Measurements from ENCODE around the gene UNC5A. TPM values are rescaled to one million over a fixed set of nuclear protein-coding genes. Genes with fewer than 3 reads are reported as not detected.

Gene UNC5A
- total RNA-seq, 1 experiment from 2014 or later = 3.1 TPM

DNA sequence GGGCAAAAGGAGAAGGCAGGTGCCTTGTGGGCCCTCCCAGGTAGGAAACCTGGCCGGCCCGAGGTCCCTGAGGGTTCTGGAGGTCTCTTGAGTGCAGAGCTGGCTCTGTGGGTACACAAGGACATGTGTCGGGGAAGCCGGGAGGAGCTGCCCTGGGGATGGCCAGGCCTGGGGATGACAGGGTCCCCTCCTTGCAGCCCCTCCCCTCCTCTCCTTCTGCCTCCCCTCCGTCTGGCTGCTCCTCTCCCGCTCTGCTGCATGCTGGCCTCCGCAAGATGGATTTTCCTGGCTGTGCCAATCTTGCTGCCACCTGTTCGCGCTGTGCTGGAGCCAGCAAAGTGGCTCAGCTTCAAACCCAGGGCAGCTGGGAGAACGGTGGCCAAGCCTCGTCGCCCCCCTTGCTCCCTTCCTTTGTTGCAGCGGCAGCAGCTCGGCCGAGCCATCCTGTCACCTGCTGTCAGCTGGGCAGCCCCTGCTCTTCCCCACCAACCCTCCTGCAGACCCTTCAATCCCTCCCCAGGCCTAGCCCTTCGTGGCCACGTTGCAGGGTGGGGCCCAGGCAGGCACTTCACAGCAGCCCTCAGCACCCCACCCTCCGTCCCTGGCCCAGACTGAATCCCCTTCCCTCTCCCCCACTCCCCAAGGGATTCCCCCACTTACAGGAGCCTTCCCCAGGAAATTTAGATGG, 17.6 kb upstream of the UNC5A start:
- H3K9me2 ChIP-seq (ENCODE audit: insufficient read depth) = no peaks in the 10 kb centered on the region
- no peaks in the 10 kb centered on the region for H3K9me3 ChIP-seq (ENCODE audit: insufficient read depth, low read depth)
- intact Hi-C loops (cut with micrococcal nuclease; ENCODE audit: unreplicated experiment) = no loop called here
- H3K4me2 ChIP-seq = no peak overlapping the region
- no peaks in the 10 kb centered on the region for H4K20me1 ChIP-seq (ENCODE audit: insufficient read depth)
- POLR2A ChIA-PET (ENCODE audit: unreplicated experiment) = no interaction called here
- H3K27ac ChIP-seq = no peak overlapping the region
- DNase-seq = no peak
- H2AFZ ChIP-seq = no peak overlapping the region
- no peak overlapping the region for H3K4me3 ChIP-seq
- peaks cover 6% of the 10 kb centered on the region for H3F3A ChIP-seq (ENCODE audit: insufficient read depth, low read depth)
- no peaks in the 10 kb centered on the region for H3K27me3 ChIP-seq (ENCODE audit: insufficient read depth, low read depth)
- no peaks in the 10 kb centered on the region for H3K36me3 ChIP-seq (ENCODE audit: low read depth)
- no peaks in the 10 kb centered on the region for H3K79me2 ChIP-seq (ENCODE audit: low read depth)
- CTCF ChIA-PET = no interaction called here
- TF ChIP-seq EZH2 (IDR thresholded peaks at IDR 0.05; ENCODE audit: low read depth) = no peak
- TF ChIP-seq, protein P1, sequence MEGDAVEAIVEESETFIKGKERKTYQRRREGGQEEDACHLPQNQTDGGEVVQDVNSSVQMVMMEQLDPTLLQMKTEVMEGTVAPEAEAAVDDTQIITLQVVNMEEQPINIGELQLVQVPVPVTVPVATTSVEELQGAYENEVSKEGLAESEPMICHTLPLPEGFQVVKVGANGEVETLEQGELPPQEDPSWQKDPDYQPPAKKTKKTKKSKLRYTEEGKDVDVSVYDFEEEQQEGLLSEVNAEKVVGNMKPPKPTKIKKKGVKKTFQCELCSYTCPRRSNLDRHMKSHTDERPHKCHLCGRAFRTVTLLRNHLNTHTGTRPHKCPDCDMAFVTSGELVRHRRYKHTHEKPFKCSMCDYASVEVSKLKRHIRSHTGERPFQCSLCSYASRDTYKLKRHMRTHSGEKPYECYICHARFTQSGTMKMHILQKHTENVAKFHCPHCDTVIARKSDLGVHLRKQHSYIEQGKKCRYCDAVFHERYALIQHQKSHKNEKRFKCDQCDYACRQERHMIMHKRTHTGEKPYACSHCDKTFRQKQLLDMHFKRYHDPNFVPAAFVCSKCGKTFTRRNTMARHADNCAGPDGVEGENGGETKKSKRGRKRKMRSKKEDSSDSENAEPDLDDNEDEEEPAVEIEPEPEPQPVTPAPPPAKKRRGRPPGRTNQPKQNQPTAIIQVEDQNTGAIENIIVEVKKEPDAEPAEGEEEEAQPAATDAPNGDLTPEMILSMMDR (conservative IDR thresholded peaks at IDR 0.05) = no peak
- no TSS peak for BruUV-seq (replicated peaks)
- peaks cover 25% of the 10 kb centered on the region for H3K4me1 ChIP-seq (replicated peaks; ENCODE audit: insufficient read depth)

DNA sequence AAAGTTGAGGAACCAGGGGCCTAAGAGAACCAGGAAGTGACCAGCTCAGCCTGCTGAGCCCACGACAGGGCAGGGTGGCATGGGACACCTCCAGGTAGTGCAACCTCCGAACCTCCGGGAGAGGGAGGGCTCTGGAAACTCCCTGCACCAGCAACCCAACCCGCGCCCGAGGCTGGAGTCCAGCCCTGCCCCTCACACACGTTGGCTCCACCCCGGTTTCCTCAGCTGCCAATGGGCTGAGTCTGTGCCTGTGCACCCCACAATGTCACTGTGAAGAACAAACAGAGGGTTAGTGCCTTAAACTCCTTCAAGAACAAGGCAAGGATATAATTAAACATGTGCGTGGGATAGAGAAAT, 17.0 kb upstream of the UNC5A start:
- BruUV-seq (replicated peaks) = no TSS peak
- CTCF ChIA-PET = no interaction called here

DNA sequence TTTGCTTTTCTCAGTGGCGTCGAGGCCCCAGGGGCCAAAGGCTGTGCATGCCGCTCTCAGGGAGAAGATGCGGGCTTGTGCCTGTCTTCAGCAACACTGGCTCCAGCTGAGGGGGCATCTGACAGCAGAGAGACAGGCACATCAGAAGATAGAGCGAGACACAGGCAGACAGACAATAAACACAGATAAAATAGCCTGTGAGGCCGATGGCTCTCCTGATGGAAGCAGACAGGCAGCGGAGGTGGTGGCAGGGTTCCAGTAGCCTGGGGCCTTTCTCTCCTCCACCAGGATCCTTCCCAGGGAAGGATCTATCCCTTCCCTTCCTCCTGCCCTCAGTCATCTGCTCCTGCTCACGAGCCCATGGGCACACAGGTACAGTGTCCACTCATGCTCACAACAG, 16.6 kb upstream of the UNC5A start:
- H4K20me1 ChIP-seq (ENCODE audit: insufficient read depth) = no peaks in the 10 kb centered on the region
- POLR2A ChIA-PET (ENCODE audit: unreplicated experiment) = no interaction called here

More for the DNA sequence above, 17.0 kb upstream of the UNC5A start:
- H3K27ac ChIP-seq = no peak overlapping the region
- H3K4me3 ChIP-seq = no peak overlapping the region
- H3K9me2 ChIP-seq (ENCODE audit: insufficient read depth) = no peaks in the 10 kb centered on the region
- H3F3A ChIP-seq (ENCODE audit: insufficient read depth, low read depth) = peaks cover 6% of the 10 kb centered on the region
- POLR2A ChIA-PET (ENCODE audit: unreplicated experiment) = no interaction called here
- H3K27me3 ChIP-seq (ENCODE audit: insufficient read depth, low read depth) = no peaks in the 10 kb centered on the region
- H3K79me2 ChIP-seq (ENCODE audit: low read depth) = no peaks in the 10 kb centered on the region
- H3K4me1 ChIP-seq (replicated peaks; ENCODE audit: insufficient read depth) = peaks cover 25% of the 10 kb centered on the region
- no peaks in the 10 kb centered on the region for H3K36me3 ChIP-seq (ENCODE audit: low read depth)
- no peak overlapping the region for H3K4me2 ChIP-seq
- TF ChIP-seq, protein P1 (conservative IDR thresholded peaks at IDR 0.05) = no peak
- TF ChIP-seq EZH2 (IDR thresholded peaks at IDR 0.05; ENCODE audit: low read depth) = no peak
- H3K9me3 ChIP-seq (ENCODE audit: insufficient read depth, low read depth) = no peaks in the 10 kb centered on the region
- intact Hi-C loops (cut with micrococcal nuclease; ENCODE audit: unreplicated experiment) = no loop called here
- peak in 1 of 2 experiments; percentile 25 for DNase-seq
- H4K20me1 ChIP-seq (ENCODE audit: insufficient read depth) = no peaks in the 10 kb centered on the region
- H2AFZ ChIP-seq = no peak overlapping the region

More for the DNA sequence above, 16.6 kb upstream of the UNC5A start:
- TF ChIP-seq EZH2 (IDR thresholded peaks at IDR 0.05; ENCODE audit: low read depth) = no peak
- TF ChIP-seq, protein P1 (conservative IDR thresholded peaks at IDR 0.05) = no peak
- intact Hi-C loops (cut with micrococcal nuclease; ENCODE audit: unreplicated experiment) = no loop called here
- Histone ChIP-seq H3K36me3 (ENCODE audit: low read depth) (no peaks in the 10 kb centered on the region), H3K4me2 (no peak overlapping the region), H3K79me2 (ENCODE audit: low read depth) (no peaks in the 10 kb centered on the region), H3K4me3 (no peak overlapping the region), H3K27me3 (ENCODE audit: insufficient read depth, low read depth) (no peaks in the 10 kb centered on the region), H3K9me2 (ENCODE audit: insufficient read depth) (no peaks in the 10 kb centered on the region), H2AFZ (no peak overlapping the region), H3K4me1 (replicated peaks; ENCODE audit: insufficient read depth) (peaks cover 25% of the 10 kb centered on the region), H3F3A (ENCODE audit: insufficient read depth, low read depth) (peaks cover 6% of the 10 kb centered on the region), H3K9me3 (ENCODE audit: insufficient read depth, low read depth) (no peaks in the 10 kb centered on the region), H3K27ac (no peak overlapping the region)
- CTCF ChIA-PET = no interaction called here
- no TSS peak for BruUV-seq (replicated peaks)
- DNase-seq = no peak

All from PC-9 (cell line).